ENCODE measurements around the gene SGTA.

SGTA gene

GRCh38 chr19:2809387-2810140 is 26.5 kb upstream of the SGTA start:
- no peak for DNase-seq

GRCh38 chr19:2808129-2808941 is 25.3 kb upstream of the SGTA start:
- no peak for DNase-seq

GRCh38 chr19:2807379-2808128 is 24.5 kb upstream of the SGTA start:
- no peak for DNase-seq

- DNase-seq: no peak
These were observed 23.8 kb upstream of the SGTA start for GRCh38 chr19:2806736-2807378.

GRCh38 chr19:2805991-2806649 is 23.0 kb upstream of the SGTA start:
- DNase-seq: no peak

GRCh38 chr19:2805261-2805900 is 22.3 kb upstream of the SGTA start:
- no peak for DNase-seq

- no peak for DNase-seq
These were observed 21.3 kb upstream of the SGTA start for GRCh38 chr19:2804156-2805004.

- no peak for DNase-seq
These were observed 20.5 kb upstream of the SGTA start for GRCh38 chr19:2803486-2804155.

GRCh38 chr19:2802826-2803225 is 19.8 kb upstream of the SGTA start:
- DNase-seq: no peak

GRCh38 chr19:2800506-2800905 is 17.4 kb upstream of the SGTA start:
- DNase-seq: no peak

GRCh38 chr19:2799273-2800020 is 16.4 kb upstream of the SGTA start:
- DNase-seq: no peak

GRCh38 chr19:2798733-2799132 is 15.7 kb upstream of the SGTA start:
- no peak for DNase-seq

- DNase-seq: no peak
These were observed 15.1 kb upstream of the SGTA start for GRCh38 chr19:2798158-2798685.

GRCh38 chr19:2797280-2797679 is 14.2 kb upstream of the SGTA start:
- no peak for DNase-seq

- no peak for DNase-seq
These were observed 13.7 kb upstream of the SGTA start for GRCh38 chr19:2796659-2797266.

GRCh38 chr19:2795827-2796658 is 13.0 kb upstream of the SGTA start:
- DNase-seq: no peak

- no peak for DNase-seq
These were observed 10.5 kb upstream of the SGTA start for GRCh38 chr19:2793577-2793976.

- no peak for DNase-seq
These were observed 10.1 kb upstream of the SGTA start for GRCh38 chr19:2793126-2793525.
